Caco-2 (cell line): ENCODE data around the gene CDK14. TPM values are rescaled to one million over a fixed set of nuclear protein-coding genes. Genes with fewer than 3 reads are reported as not detected.

Experiments used
- BruUV-seq: library from RNA; stranded (reverse); fragments of 400-500 nt; replicated peaks from 2 replicates; lab custom pipeline; 2021; lab: Mats Ljungman, UMichigan
- CTCF ChIA-PET: fragments of 300-600 bp; sonication (Branson Sonifier 250); formaldehyde crosslinking; loops from one replicate; lab custom pipeline; 2022; ENCODE audit warnings: antibody characterized with exemption; lab: Charles Lee
- POLR2A ChIA-PET: fragments of 300-600 bp; sonication (Branson Sonifier 250); formaldehyde crosslinking; loops from one replicate; lab custom pipeline; 2022; ENCODE audit warnings: antibody characterized with exemption; lab: Charles Lee
- DNase-seq, 2 experiments: peaks; one replicate each; pipeline versions ENCODE4 v3.0.0 to v3.0.0-alpha.2; 2020 to 2022
- H3K27me3 ChIP-seq: replicated peaks from 2 replicates; pipeline ENCODE4 v1.6.0; 2011; ENCODE audit warnings: low read length; ENCODE audit not compliant: control insufficient read depth, insufficient read depth
- H3K36me3 ChIP-seq: 2 replicates; pipeline ENCODE4 v1.5.1; 2011; ENCODE audit warnings: low read length; ENCODE audit not compliant: control insufficient read depth, insufficient read depth
- H3K4me1 ChIP-seq: fragments of 250-450 bp; sonication (Bioruptor Pico); 2 replicates; pipeline ENCODE4 v1.5.1; 2020; ENCODE audit warnings: mild to moderate bottlenecking
- H3K4me3 ChIP-seq: 2 replicates; pipeline ENCODE4 v1.5.1; 2011; ENCODE audit warnings: low read depth, mild to moderate bottlenecking, control low read depth, low read length
- H3K9me3 ChIP-seq: fragments of 250-450 bp; sonication (Bioruptor Pico); 2 replicates; pipeline ENCODE4 v1.5.1; 2020; ENCODE audit warnings: mild to moderate bottlenecking, moderate library complexity
- H3K27ac Mint-ChIP-seq: one replicate; pipeline ENCODE4 v1.8.0; 2022; ENCODE audit warnings: mixed read lengths; ENCODE audit not compliant: unreplicated experiment
- H3K27me3 Mint-ChIP-seq: one replicate; pipeline ENCODE4 v1.8.0; 2022; ENCODE audit warnings: mixed read lengths; ENCODE audit not compliant: insufficient read depth, unreplicated experiment
- H3K36me3 Mint-ChIP-seq: one replicate; pipeline ENCODE4 v1.8.0; 2022; ENCODE audit warnings: mild to moderate bottlenecking, mixed read lengths; ENCODE audit not compliant: insufficient read depth, unreplicated experiment
- H3K4me1 Mint-ChIP-seq: one replicate; pipeline ENCODE4 v1.8.0; 2022; ENCODE audit warnings: low read depth, mixed read lengths; ENCODE audit not compliant: unreplicated experiment
- H3K4me3 Mint-ChIP-seq: one replicate; pipeline ENCODE4 v1.8.0; 2022; ENCODE audit warnings: mild to moderate bottlenecking, moderate library complexity, mixed read lengths; ENCODE audit not compliant: unreplicated experiment
- H3K9me3 Mint-ChIP-seq: one replicate; pipeline ENCODE4 v1.8.0; 2022; ENCODE audit warnings: mixed read lengths; ENCODE audit not compliant: unreplicated experiment
- CTCF ChIP-seq, 2 experiments: fragments of 200-600 bp in 1 of 2; IDR thresholded peaks; 1 replicate in 1 of 2; 2 replicates in 1 of 2; pipeline versions ENCODE4 v1.5.1 to v1.8.0; 2011 to 2022; ENCODE audit warnings: antibody characterized with exemption in 1 of 2, control low read depth in 1 of 2, inconsistent platforms in 1 of 2, low read depth in 1 of 2, low read length in 1 of 2, mild to moderate bottlenecking in 1 of 2, moderate library complexity in 1 of 2; ENCODE audit not compliant: insufficient read depth in 1 of 2, severe bottlenecking in 1 of 2, unreplicated experiment in 1 of 2
- intact Hi-C: fragments of 100-400 bp; cut with micrococcal nuclease; formaldehyde crosslinking; loops from one replicate; pipeline ENCODE4 v1.10.0; 2022; ENCODE audit not compliant: unreplicated experiment
- total RNA-seq: library from RNA; stranded (reverse); gene quantifications from 2 replicates; pipeline ENCODE4 v1.2.3, GENCODE V29; 2022

CDK14 gene
- total RNA-seq, 1 experiment from 2014 or later = 18.2 TPM

GRCh38 chr7:90858546-90858945, 262.4 kb downstream of the CDK14 start:
- Mint-ChIP-seq H3K27ac (no peak overlapping the region), H3K27me3 (no peaks in the 10 kb centered on the region), H3K36me3 (no peaks in the 10 kb centered on the region), H3K9me3 (no peaks in the 10 kb centered on the region), H3K4me1 (peaks cover 6% of the 10 kb centered on the region), H3K4me3 (no peak overlapping the region)
- POLR2A ChIA-PET = no interaction called here
- intact Hi-C loops = no loop called here
- no peak for DNase-seq
- no TSS peak for BruUV-seq
- Histone ChIP-seq H3K36me3 (no peaks in the 10 kb centered on the region), H3K9me3 (no peaks in the 10 kb centered on the region), H3K27me3 (no peaks in the 10 kb centered on the region), H3K4me1 (no peaks in the 10 kb centered on the region), H3K4me3 (no peak overlapping the region)
- CTCF ChIA-PET = no interaction called here
- no peak for TF ChIP-seq CTCF (IDR thresholded peaks at IDR 0.05; ENCODE audit: insufficient read depth in 1 of 2, low read depth in 1 of 2, low read length in 1 of 2, severe bottlenecking in 1 of 2, unreplicated experiment in 1 of 2)

GRCh38 chr7:90859521-90859920, 263.4 kb downstream of the CDK14 start:
- Histone ChIP-seq H3K27me3 (no peaks in the 10 kb centered on the region), H3K9me3 (no peaks in the 10 kb centered on the region), H3K36me3 (no peaks in the 10 kb centered on the region), H3K4me1 (no peaks in the 10 kb centered on the region), H3K4me3 (no peak overlapping the region)
- H3K4me1 Mint-ChIP-seq = peaks cover 6% of the 10 kb centered on the region
- no peak overlapping the region for H3K27ac Mint-ChIP-seq
- H3K9me3 Mint-ChIP-seq = no peaks in the 10 kb centered on the region
- no peaks in the 10 kb centered on the region for H3K27me3 Mint-ChIP-seq
- no peak for TF ChIP-seq CTCF (IDR thresholded peaks at IDR 0.05; ENCODE audit: insufficient read depth in 1 of 2, low read depth in 1 of 2, low read length in 1 of 2, severe bottlenecking in 1 of 2, unreplicated experiment in 1 of 2)
- no peak for DNase-seq
- H3K4me3 Mint-ChIP-seq = no peak overlapping the region
- ChIA-PET CTCF (no interaction called here), POLR2A (no interaction called here)
- BruUV-seq = no TSS peak
- H3K36me3 Mint-ChIP-seq = no peaks in the 10 kb centered on the region
- intact Hi-C loops = no loop called here

- Mint-ChIP-seq H3K4me1 (peaks cover 6% of the 10 kb centered on the region), H3K9me3 (no peaks in the 10 kb centered on the region), H3K27ac (no peak overlapping the region), H3K4me3 (no peak overlapping the region), H3K27me3 (no peaks in the 10 kb centered on the region), H3K36me3 (no peaks in the 10 kb centered on the region)
- no TSS peak for BruUV-seq
- ChIA-PET POLR2A (no interaction called here), CTCF (no interaction called here)
- Histone ChIP-seq H3K9me3 (no peaks in the 10 kb centered on the region), H3K4me3 (no peak overlapping the region), H3K27me3 (no peaks in the 10 kb centered on the region), H3K36me3 (no peaks in the 10 kb centered on the region), H3K4me1 (no peaks in the 10 kb centered on the region)
- TF ChIP-seq CTCF (IDR thresholded peaks at IDR 0.05; ENCODE audit: insufficient read depth in 1 of 2, low read depth in 1 of 2, low read length in 1 of 2, severe bottlenecking in 1 of 2, unreplicated experiment in 1 of 2) = no peak
- intact Hi-C loops = no loop called here
- no peak for DNase-seq
These were observed 268.0 kb downstream of the CDK14 start for GRCh38 chr7:90864088-90864487.
